Brain microvascular endothelial cell (primary cell): ENCODE results near the gene PTPRD.

Experiments
- DNase-seq: peaks from one replicate; pipeline ENCODE4 v3.0.0-alpha.2; 2020
- H3K27ac ChIP-seq: fragments of 250-450 bp; sonication (Bioruptor Pico); 2 replicates; pipeline ENCODE4 v1.5.1; 2020; ENCODE audit warnings: mild to moderate bottlenecking, moderate library complexity
- H3K27me3 ChIP-seq: fragments of 250-450 bp; sonication (Bioruptor Pico); replicated peaks from 2 replicates; pipeline ENCODE4 v1.5.1; 2020; ENCODE audit warnings: mild to moderate bottlenecking
- H3K36me3 ChIP-seq: fragments of 250-450 bp; sonication (Bioruptor Pico); replicated peaks from 2 replicates; pipeline ENCODE4 v1.5.1; 2020; ENCODE audit warnings: mild to moderate bottlenecking
- H3K4me3 ChIP-seq: 2 replicates; pipeline ENCODE4 v1.5.1; 2011; ENCODE audit warnings: low read depth, mild to moderate bottlenecking, control low read depth, low read length, moderate library complexity
- in situ Hi-C: cut with HindIII; loops from 2 replicates; pipeline ENCODE4 v1.10.0; 2017; ENCODE audit warnings: low sequenced_read_pairs, low pct_ligation_motif_present
- TF ChIP-seq, protein P1 (sequence below): IDR thresholded peaks from 2 replicates; pipeline ENCODE4 v1.5.1; 2011; ENCODE audit warnings: low read depth, mild to moderate bottlenecking, moderate library complexity, low read length, control low read depth, inconsistent platforms; ENCODE audit errors: missing control alignments

The PTPRD gene

DNA sequence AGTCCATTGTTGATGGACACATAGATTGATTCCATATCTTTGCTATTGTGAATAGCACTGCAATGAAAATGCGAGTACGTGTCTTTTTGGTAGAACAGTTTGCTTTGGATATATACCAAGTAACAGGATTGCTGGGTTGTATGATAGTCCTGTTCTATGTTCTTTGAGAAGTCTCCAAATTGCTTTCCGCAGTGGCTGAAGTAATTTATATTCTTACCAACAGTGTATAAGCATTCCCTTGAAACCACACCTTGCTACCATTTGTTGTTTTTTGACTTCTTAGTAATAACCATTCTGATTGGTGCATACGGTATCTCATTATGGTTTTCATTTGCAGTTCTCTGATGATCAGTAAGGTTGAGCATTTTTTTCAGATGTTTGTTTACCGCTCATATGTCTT lies 792.9 kb downstream of the PTPRD start:
- no peaks in the 10 kb centered on the region for H3K27me3 ChIP-seq
- no peak for DNase-seq
- no peak overlapping the region for H3K27ac ChIP-seq
- H3K4me3 ChIP-seq, result no peak overlapping the region
- no peaks in the 10 kb centered on the region for H3K36me3 ChIP-seq
- TF ChIP-seq, protein P1, sequence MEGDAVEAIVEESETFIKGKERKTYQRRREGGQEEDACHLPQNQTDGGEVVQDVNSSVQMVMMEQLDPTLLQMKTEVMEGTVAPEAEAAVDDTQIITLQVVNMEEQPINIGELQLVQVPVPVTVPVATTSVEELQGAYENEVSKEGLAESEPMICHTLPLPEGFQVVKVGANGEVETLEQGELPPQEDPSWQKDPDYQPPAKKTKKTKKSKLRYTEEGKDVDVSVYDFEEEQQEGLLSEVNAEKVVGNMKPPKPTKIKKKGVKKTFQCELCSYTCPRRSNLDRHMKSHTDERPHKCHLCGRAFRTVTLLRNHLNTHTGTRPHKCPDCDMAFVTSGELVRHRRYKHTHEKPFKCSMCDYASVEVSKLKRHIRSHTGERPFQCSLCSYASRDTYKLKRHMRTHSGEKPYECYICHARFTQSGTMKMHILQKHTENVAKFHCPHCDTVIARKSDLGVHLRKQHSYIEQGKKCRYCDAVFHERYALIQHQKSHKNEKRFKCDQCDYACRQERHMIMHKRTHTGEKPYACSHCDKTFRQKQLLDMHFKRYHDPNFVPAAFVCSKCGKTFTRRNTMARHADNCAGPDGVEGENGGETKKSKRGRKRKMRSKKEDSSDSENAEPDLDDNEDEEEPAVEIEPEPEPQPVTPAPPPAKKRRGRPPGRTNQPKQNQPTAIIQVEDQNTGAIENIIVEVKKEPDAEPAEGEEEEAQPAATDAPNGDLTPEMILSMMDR, result no peak
- in situ Hi-C loops, result no loop called here

DNA sequence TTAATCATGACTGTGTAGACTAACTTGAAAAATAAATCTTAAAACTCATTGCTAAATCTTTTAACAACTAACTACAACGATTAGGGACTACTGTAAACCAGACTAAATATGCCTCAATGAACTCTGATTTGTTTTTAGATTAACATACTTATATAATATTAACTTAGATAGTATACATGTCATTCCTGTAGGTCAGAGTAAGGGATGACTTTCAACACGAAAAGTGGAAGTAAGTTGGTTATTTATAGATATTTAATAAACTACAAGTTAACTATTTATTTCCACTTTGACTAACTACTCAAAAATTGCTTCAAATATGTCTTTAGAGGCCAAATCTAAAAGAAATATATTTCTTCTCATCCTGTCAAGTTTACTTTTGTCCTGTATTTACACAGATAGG lies 795.6 kb downstream of the PTPRD start:
- Histone ChIP-seq H3K27me3 (no peaks in the 10 kb centered on the region), H3K27ac (no peak overlapping the region), H3K4me3 (no peak overlapping the region), H3K36me3 (no peaks in the 10 kb centered on the region)
- in situ Hi-C loops, result no loop called here
- no peak for DNase-seq
- TF ChIP-seq, protein P1, result no peak

DNA sequence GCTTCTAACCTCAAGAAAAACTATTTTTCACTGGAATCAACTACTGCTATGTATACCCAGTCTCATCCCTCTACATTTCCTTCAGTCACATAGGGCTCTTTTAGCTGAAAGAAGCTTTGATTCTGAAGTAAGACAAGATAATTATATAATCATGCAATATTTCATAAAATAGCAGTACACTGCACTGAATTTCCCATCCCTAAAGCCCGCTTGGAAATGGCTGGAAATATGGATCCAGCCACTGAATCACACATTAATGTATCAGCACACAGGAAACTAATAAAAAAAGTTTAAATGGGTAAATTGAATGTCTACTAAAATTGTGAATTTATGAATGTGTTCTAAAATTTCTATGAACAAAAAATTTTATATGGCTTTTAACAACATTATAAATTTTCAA lies 808.7 kb downstream of the PTPRD start:
- Histone ChIP-seq H3K36me3 (no peaks in the 10 kb centered on the region), H3K27ac (no peak overlapping the region), H3K27me3 (no peaks in the 10 kb centered on the region), H3K4me3 (no peak overlapping the region)
- in situ Hi-C loops, result no loop called here
- no peak for DNase-seq
- TF ChIP-seq, protein P1, result no peak

DNA sequence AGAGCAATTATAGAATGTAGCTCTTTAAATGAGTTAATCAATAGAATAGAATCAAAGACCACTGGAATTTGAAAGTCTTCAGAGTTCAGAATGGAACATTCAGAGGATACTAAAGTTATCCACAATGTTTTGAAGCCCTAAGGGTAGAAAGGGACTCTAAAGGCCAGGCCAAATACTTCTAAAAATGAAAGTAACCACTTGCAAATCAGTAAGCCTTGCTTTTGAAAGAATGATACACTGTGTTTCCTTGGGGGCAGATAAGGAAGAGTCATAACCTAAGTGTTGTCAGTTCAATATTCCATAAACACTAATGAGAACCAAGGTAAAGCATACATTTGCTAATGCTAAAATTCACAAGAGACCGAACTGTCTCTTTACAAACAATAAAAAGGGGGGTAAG lies 813.5 kb downstream of the PTPRD start:
- in situ Hi-C loops, result no loop called here
- no peak overlapping the region for H3K4me3 ChIP-seq
- TF ChIP-seq, protein P1, result no peak
- H3K27ac ChIP-seq, result no peak overlapping the region
- H3K27me3 ChIP-seq, result no peaks in the 10 kb centered on the region
- DNase-seq, result no peak
- no peaks in the 10 kb centered on the region for H3K36me3 ChIP-seq

DNA sequence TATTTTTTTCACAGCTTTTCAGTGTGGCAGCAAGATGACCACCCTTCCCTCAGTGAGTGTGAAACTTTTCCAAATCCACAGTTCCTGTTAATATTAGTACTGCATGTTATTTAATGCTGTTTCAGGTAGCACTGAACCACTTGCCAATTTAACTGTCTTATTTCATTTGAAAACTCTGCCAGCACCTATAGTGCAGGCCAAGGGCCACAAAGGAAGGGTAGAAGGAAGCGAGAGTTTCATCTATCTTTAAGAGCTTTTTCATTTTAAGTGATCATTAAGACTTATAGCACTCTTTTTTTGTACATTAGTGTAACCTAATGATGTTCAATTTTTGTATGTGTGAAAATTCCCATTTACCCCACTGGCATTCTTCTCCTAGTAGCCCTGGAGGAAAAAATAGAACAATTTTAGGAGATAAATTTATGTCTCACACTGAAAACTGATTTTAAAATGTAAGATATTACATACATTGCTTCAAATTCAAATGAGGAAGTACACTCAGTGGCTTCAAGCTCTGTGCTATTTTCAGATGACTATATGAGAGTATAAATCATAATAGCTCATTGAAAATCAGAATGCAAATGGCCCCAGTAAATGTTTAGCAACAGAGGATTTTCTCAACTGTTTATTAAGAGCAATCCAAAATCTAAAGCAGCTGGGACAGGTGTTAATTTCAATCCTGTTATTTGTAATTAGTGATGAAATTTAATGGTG lies 820.5 kb downstream of the PTPRD start:
- Histone ChIP-seq H3K4me3 (no peak overlapping the region), H3K27ac (no peak overlapping the region), H3K27me3 (no peaks in the 10 kb centered on the region), H3K36me3 (no peaks in the 10 kb centered on the region)
- DNase-seq, result no peak
- TF ChIP-seq, protein P1, result no peak
- in situ Hi-C loops, result no loop called here

DNA sequence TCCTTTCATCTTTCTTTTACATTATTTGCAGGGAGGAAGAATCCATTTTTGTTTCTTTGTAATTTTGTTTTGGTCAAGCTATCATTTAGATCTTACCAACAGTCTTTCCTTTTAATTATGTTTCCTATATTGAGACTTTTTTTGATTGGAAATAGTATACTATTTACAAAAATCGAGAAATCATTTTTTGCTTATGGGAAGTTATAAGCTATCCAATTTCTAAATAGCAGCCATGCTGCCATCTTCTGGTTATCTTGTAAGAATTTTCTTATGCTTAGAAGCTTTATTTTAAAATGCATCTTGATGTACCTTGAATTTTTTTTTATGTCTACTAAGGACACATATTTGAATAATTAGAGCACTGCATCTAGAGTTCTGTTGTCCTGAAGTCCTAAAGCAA lies 821.2 kb downstream of the PTPRD start:
- in situ Hi-C loops, result no loop called here
- Histone ChIP-seq H3K36me3 (no peaks in the 10 kb centered on the region), H3K27me3 (no peaks in the 10 kb centered on the region), H3K27ac (no peak overlapping the region), H3K4me3 (no peak overlapping the region)
- TF ChIP-seq, protein P1, result no peak
- DNase-seq, result no peak
